T-cell (primary cell): Measurements from ENCODE around the gene ZMYND8. TPM values are rescaled to one million over a fixed set of nuclear protein-coding genes. Genes with fewer than 3 reads are reported as not detected.
"Not testable (repeated sequence)": the region's sequence is repeated elsewhere in the genome, so short reads cannot be mapped to it uniquely, and the experiment has no call there.

ENCODE experiments used
- ATAC-seq, 4 experiments: fragments of 200-7000 bp in 3 of 4; fragments of 150-1000 bp in 1 of 4; cut with Tn5 transposase; replicated peaks in 1 of 4; 1 replicate in 3 of 4; 2 replicates in 1 of 4; pipeline ENCODE4 v1.10.0; 2021; ENCODE audit warnings: moderate library complexity in 3 of 4, mild to moderate bottlenecking in 2 of 4, moderate number of reproducible peaks in 1 of 4
- CTCF ChIA-PET, 2 donors: fragments of 300-600 bp; sonication (Branson Sonifier 250); formaldehyde crosslinking; loops; one replicate each; lab custom pipeline; 2022; ENCODE audit warnings: antibody characterized with exemption in 2 of 2; lab: Charles Lee
- POLR2A ChIA-PET, 2 donors: fragments of 300-600 bp; sonication (Branson Sonifier 250); formaldehyde crosslinking; loops; one replicate each; lab custom pipeline; 2022; ENCODE audit warnings: antibody characterized with exemption in 2 of 2; lab: Charles Lee
- DNase-seq, 35 experiments: peaks; one replicate each; pipeline versions ENCODE4 v3.0.0 to v3.0.0-alpha.2; 2013 to 2023
- H3K27ac ChIP-seq: one replicate; pipeline ENCODE4 v1.5.1; 2013; ENCODE audit warnings: low read length
- H3K27me3 ChIP-seq, 2 experiments: replicated peaks in 1 of 2; 1 replicate in 1 of 2; 2 replicates in 1 of 2; pipeline versions ENCODE4 v1.6.1 to v1.7.0; 2013; ENCODE audit warnings: low read length in 1 of 2, mixed read lengths in 1 of 2; ENCODE audit not compliant: control insufficient read depth in 2 of 2, insufficient read depth in 2 of 2; ENCODE audit errors: extremely low read depth in 1 of 2
- H3K36me3 ChIP-seq, 2 donors: 1 replicate in 1 of 2; 2 replicates in 1 of 2; pipeline versions ENCODE4 v1.6.1 to v1.7.0; 2013; ENCODE audit warnings: low read length in 1 of 2; ENCODE audit not compliant: control insufficient read depth in 2 of 2, insufficient read depth in 1 of 2; ENCODE audit errors: extremely low read depth in 1 of 2
- H3K4me1 ChIP-seq, 2 experiments: 1 replicate in 1 of 2; 2 replicates in 1 of 2; pipeline versions ENCODE4 v1.6.1 to v1.7.0; 2013; ENCODE audit warnings: low read length in 2 of 2, mixed read lengths in 1 of 2; ENCODE audit not compliant: insufficient read depth in 2 of 2, control insufficient read depth in 1 of 2; ENCODE audit errors: extremely low read depth in 1 of 2
- H3K4me3 ChIP-seq, 2 donors: 1 replicate in 1 of 2; 2 replicates in 1 of 2; pipeline versions ENCODE4 v1.5.1 to v1.7.0; 2013; ENCODE audit warnings: mild to moderate bottlenecking in 2 of 2, low read length in 1 of 2, moderate library complexity in 1 of 2; ENCODE audit not compliant: control insufficient read depth in 1 of 2; ENCODE audit errors: extremely low read depth in 1 of 2
- H3K9me3 ChIP-seq: 2 replicates; pipeline ENCODE4 v1.7.0; 2013
- H3K27ac Mint-ChIP-seq, 2 donors: one replicate each; pipeline ENCODE4 v1.8.0; 2020 to 2021; ENCODE audit warnings: mild to moderate bottlenecking in 2 of 2, mixed read lengths in 2 of 2
- H3K27me3 Mint-ChIP-seq, 2 donors: one replicate each; pipeline ENCODE4 v1.8.0; 2021 to 2022; ENCODE audit warnings: mixed read lengths in 2 of 2
- H3K36me3 Mint-ChIP-seq: one replicate; pipeline ENCODE4 v1.8.0; 2021; ENCODE audit warnings: mixed read lengths
- H3K4me1 Mint-ChIP-seq, 3 donors: one replicate each; pipeline ENCODE4 v1.8.0; 2020 to 2022; ENCODE audit warnings: mixed read lengths in 3 of 3, mild to moderate bottlenecking in 1 of 3
- H3K4me3 Mint-ChIP-seq, 3 donors: one replicate each; pipeline ENCODE4 v1.8.0; 2020 to 2022; ENCODE audit warnings: mild to moderate bottlenecking in 3 of 3, mixed read lengths in 3 of 3, moderate library complexity in 3 of 3
- H3K9me3 Mint-ChIP-seq, 3 donors: one replicate each; pipeline ENCODE4 v1.8.0; 2020 to 2022; ENCODE audit warnings: mixed read lengths in 3 of 3
- WGBS: methylation state at CpG from one replicate; pipeline ENCODE4 v1.1.5; 2013; ENCODE audit warnings: missing lambda C conversion rate; ENCODE audit not compliant: insufficient coverage; 5-methylcytosine and 5-hydroxymethylcytosine counted together
- total RNA-seq, 35 experiments: library from RNA in 6 of 35; stranded (reverse) in 6 of 35; fragments of 120-200 nt in 1 of 35; gene quantifications; one replicate each; pipeline versions ENCODE4 v1.2.1 to v1.2.4 and lab custom pipeline; 2013 to 2026

The ZMYND8 gene
- total RNA-seq, 5 donors from 2014 or later (not counting 1 experiment from before 2014, with no cell fraction given): 39.6 to 68.9 (median 43.6) TPM

GRCh38 chr20:47393796-47394514 is 37.5 kb upstream of the ZMYND8 start:
- ChIA-PET CTCF (interaction anchor here (0.5 to 1.4 kb wide), 2 partner anchors 10 kb away, joined by 4 to 5 read pairs; no protein-coding TSS in a partner anchor), POLR2A (interaction anchor here in 1 of 2 donors (0.5 kb wide), 1 partner anchor 1822 kb away, joined by 9 read pairs; no protein-coding TSS in a partner anchor)
- H3K4me1 ChIP-seq, H3K27ac ChIP-seq, H3K36me3 ChIP-seq, H3K27me3 Mint-ChIP-seq, H3K4me1 Mint-ChIP-seq, H3K27me3 ChIP-seq, H3K4me3 ChIP-seq, H3K9me3 Mint-ChIP-seq, ATAC-seq, DNase-seq, H3K36me3 Mint-ChIP-seq, H3K4me3 Mint-ChIP-seq, H3K9me3 ChIP-seq, H3K27ac Mint-ChIP-seq: not testable (repeated sequence)
- 97% methylated on average over 4 of the region's 11 CpGs for WGBS

DNA sequence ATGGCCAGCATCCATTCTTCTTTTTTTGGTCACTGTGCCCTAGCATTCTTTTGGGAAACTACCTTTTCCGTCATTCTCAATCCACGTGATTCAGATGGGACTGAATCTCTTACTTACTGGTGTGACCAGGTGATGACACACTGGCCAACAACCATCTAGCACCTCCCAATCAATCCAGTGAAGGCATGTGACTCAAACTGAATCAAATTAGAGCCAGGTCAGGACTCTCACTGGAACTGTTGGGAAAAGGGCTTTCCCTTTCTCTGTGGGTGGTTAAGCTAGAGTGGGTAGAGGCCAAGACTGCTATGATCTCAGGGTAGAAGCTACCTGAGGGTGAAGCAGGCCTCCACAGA is 36.2 kb upstream of the ZMYND8 start:
- H3K36me3 ChIP-seq: no peaks in the 10 kb centered on the region
- Mint-ChIP-seq H3K36me3 (no peaks in the 10 kb centered on the region), H3K27ac (no peak overlapping the region), H3K9me3 (peaks cover 0 to 5% (median 0%) of the 10 kb centered on the region in 3 donors), H3K27me3 (no peaks in the 10 kb centered on the region), H3K4me1 (peaks cover 0 to under 1% (median 0%) of the 10 kb centered on the region in 3 donors), H3K4me3 (no peak overlapping the region)
- no peak overlapping the region for H3K27ac ChIP-seq
- WGBS: 93% methylated on average over 2 of the region's 2 CpGs
- DNase-seq (no peak), ATAC-seq (no peak)
- POLR2A ChIA-PET: interaction anchor here in 1 of 2 donors (0.5 kb wide), 1 partner anchor 122 kb away, joined by 3 read pairs; no protein-coding TSS in a partner anchor
- H3K27me3 ChIP-seq: no peaks in the 10 kb centered on the region
- H3K4me1 ChIP-seq: no peaks in the 10 kb centered on the region
- H3K4me3 ChIP-seq: no peak overlapping the region
- no peaks in the 10 kb centered on the region for H3K9me3 ChIP-seq
- CTCF ChIA-PET: interaction anchor here (0.6 to 1.4 kb wide), 3 partner anchors 9 to 22 kb away, joined by 3 to 6 read pairs (median 5); no protein-coding TSS in a partner anchor

- no peak for ATAC-seq
These were observed 35.7 kb upstream of the ZMYND8 start for GRCh38 chr20:47392015-47392720.

GRCh38 chr20:47391276-47392010 is 34.9 kb upstream of the ZMYND8 start:
- Histone ChIP-seq H3K9me3 (no peaks in the 10 kb centered on the region), H3K27ac (no peak overlapping the region), H3K36me3 (no peaks in the 10 kb centered on the region), H3K4me3 (no peak overlapping the region), H3K27me3 (no peaks in the 10 kb centered on the region), H3K4me1 (no peaks in the 10 kb centered on the region)
- ATAC-seq (no peak), DNase-seq (no peak)
- Mint-ChIP-seq H3K4me3 (no peak overlapping the region), H3K9me3 (peaks cover 0 to 5% (median 0%) of the 10 kb centered on the region in 3 donors), H3K27ac (peak overlapping the region in 1 of 2 donors; percentile 41), H3K4me1 (no peaks in the 10 kb centered on the region), H3K27me3 (no peaks in the 10 kb centered on the region), H3K36me3 (no peaks in the 10 kb centered on the region)
- POLR2A ChIA-PET: interaction anchor here in 1 of 2 donors (0.6 kb wide), 1 partner anchor 48 kb away, joined by 6 read pairs; no protein-coding TSS in a partner anchor
- CTCF ChIA-PET: interaction anchor here (0.5 to 0.7 kb wide), 3 partner anchors 76 to 118 kb away, joined by 3 to 4 read pairs (median 4); no protein-coding TSS in a partner anchor
- 97% methylated on average over 5 of the region's 6 CpGs for WGBS

More at GRCh38 chr20:47392015-47392720, 35.7 kb upstream of the ZMYND8 start:
- POLR2A ChIA-PET: interaction anchor here in 1 of 2 donors (0.6 kb wide), 1 partner anchor 47 kb away, joined by 6 read pairs; no protein-coding TSS in a partner anchor
- Histone ChIP-seq H3K9me3 (no peaks in the 10 kb centered on the region), H3K4me3 (no peak overlapping the region), H3K27ac (no peak overlapping the region), H3K27me3 (no peaks in the 10 kb centered on the region), H3K4me1 (no peaks in the 10 kb centered on the region), H3K36me3 (no peaks in the 10 kb centered on the region)
- H3K4me3 Mint-ChIP-seq: no peak overlapping the region
- H3K36me3 Mint-ChIP-seq: no peaks in the 10 kb centered on the region
- H3K27me3 Mint-ChIP-seq: no peaks in the 10 kb centered on the region
- H3K4me1 Mint-ChIP-seq: no peaks in the 10 kb centered on the region
- CTCF ChIA-PET: interaction anchor here (0.5 to 1.4 kb wide), 4 partner anchors 8 to 117 kb away, joined by 3 to 6 read pairs (median 4); no protein-coding TSS in a partner anchor
- peak in 1 of 35 experiments; percentile 7 for DNase-seq
- WGBS: 89% methylated on average over 3 of the region's 7 CpGs
- peak overlapping the region in 1 of 2 donors; percentile 41 for H3K27ac Mint-ChIP-seq
- peaks cover 0 to 5% (median 0%) of the 10 kb centered on the region in 3 donors for H3K9me3 Mint-ChIP-seq

- Mint-ChIP-seq H3K27me3 (no peaks in the 10 kb centered on the region), H3K36me3 (no peaks in the 10 kb centered on the region), H3K27ac (no peak overlapping the region), H3K4me3 (no peak overlapping the region), H3K9me3 (peaks cover 0 to 5% (median 0%) of the 10 kb centered on the region in 3 donors), H3K4me1 (no peaks in the 10 kb centered on the region)
- no peak for DNase-seq
- Histone ChIP-seq H3K4me3 (no peak overlapping the region), H3K27me3 (no peaks in the 10 kb centered on the region), H3K36me3 (no peaks in the 10 kb centered on the region), H3K9me3 (no peaks in the 10 kb centered on the region), H3K4me1 (no peaks in the 10 kb centered on the region), H3K27ac (no peak overlapping the region)
- ChIA-PET CTCF (interaction anchor here in 1 of 2 donors (0.7 kb wide), 1 partner anchor 157 kb away, joined by 3 read pairs; no protein-coding TSS in a partner anchor), POLR2A (no interaction called here)
- ATAC-seq: no peak
- WGBS: 88% methylated on average over 3 of the region's 6 CpGs
These were observed 33.4 kb upstream of the ZMYND8 start for GRCh38 chr20:47389867-47390347.
